GM23338 (cell line): ENCODE data around the gene ZNF546. TPM values are rescaled to one million over a fixed set of nuclear protein-coding genes. Genes with fewer than 3 reads are reported as not detected.

ENCODE experiments used
- ATAC-seq: fragments of 200-7000 bp; cut with Tn5 transposase; 3 replicates; pipeline ENCODE4 v1.9.1; 2020
- DNase-seq: peaks from one replicate; pipeline ENCODE4 v3.0.0-alpha.2; 2015; ENCODE audit warnings: low spot score
- H2AFZ ChIP-seq: fragments of 200-600 bp; sonication (generic); 2 replicates; pipeline ENCODE4 v1.8.0; 2016; ENCODE audit warnings: antibody characterized with exemption, mild to moderate bottlenecking, moderate library complexity
- H3F3A ChIP-seq: fragments of 200-600 bp; sonication (generic); replicated peaks from 2 replicates; pipeline ENCODE4 v1.8.0; 2017; ENCODE audit warnings: antibody characterized with exemption, mixed run types, low read depth
- H3K27ac ChIP-seq: fragments of 200-600 bp; sonication (generic); 2 replicates; pipeline ENCODE4 v1.6.1; 2016; ENCODE audit warnings: low read depth
- H3K27me3 ChIP-seq: fragments of 200-600 bp; sonication (generic); 2 replicates; pipeline ENCODE4 v1.8.0; 2016; ENCODE audit warnings: mild to moderate bottlenecking, mixed run types, moderate library complexity; ENCODE audit not compliant: insufficient read depth
- H3K36me3 ChIP-seq: fragments of 200-600 bp; sonication (generic); 2 replicates; pipeline ENCODE4 v1.8.0; 2016; ENCODE audit warnings: mild to moderate bottlenecking; ENCODE audit not compliant: insufficient read depth
- H3K4me1 ChIP-seq: fragments of 200-600 bp; sonication (generic); 2 replicates; pipeline ENCODE4 v1.8.0; 2016; ENCODE audit warnings: mild to moderate bottlenecking, moderate library complexity; ENCODE audit not compliant: insufficient read depth
- H3K4me2 ChIP-seq: fragments of 200-600 bp; sonication (generic); 2 replicates; pipeline ENCODE4 v1.7.1; 2017; ENCODE audit warnings: mixed run types
- H3K4me3 ChIP-seq: fragments of 200-600 bp; sonication (generic); 2 replicates; pipeline ENCODE4 v1.6.1; 2016; ENCODE audit warnings: mixed run types
- H3K79me2 ChIP-seq: fragments of 200-600 bp; sonication (generic); replicated peaks from 2 replicates; pipeline ENCODE4 v1.8.0; 2017; ENCODE audit warnings: mild to moderate bottlenecking; ENCODE audit not compliant: insufficient read depth
- H3K9me2 ChIP-seq: fragments of 200-600 bp; sonication (generic); 2 replicates; pipeline ENCODE4 v1.8.0; 2017; ENCODE audit not compliant: insufficient read depth
- H4K20me1 ChIP-seq: fragments of 200-600 bp; sonication (generic); replicated peaks from 2 replicates; pipeline ENCODE4 v1.8.0; 2017; ENCODE audit warnings: mild to moderate bottlenecking; ENCODE audit not compliant: insufficient read depth
- H3K27ac Mint-ChIP-seq: 2 replicates; pipeline ENCODE4 v1.8.0; 2020; ENCODE audit warnings: inconsistent platforms, mild to moderate bottlenecking, moderate library complexity, mixed read lengths
- H3K27me3 Mint-ChIP-seq: 3 replicates; pipeline ENCODE4 v1.8.0; 2022; ENCODE audit warnings: low read depth, mild to moderate bottlenecking, moderate library complexity, mixed read lengths, inconsistent platforms; ENCODE audit not compliant: insufficient read depth, poor library complexity
- H3K36me3 Mint-ChIP-seq: 3 replicates; pipeline ENCODE4 v1.8.0; 2021; ENCODE audit warnings: low read depth, mild to moderate bottlenecking, inconsistent platforms, moderate library complexity, mixed read lengths
- H3K4me1 Mint-ChIP-seq: 3 replicates; pipeline ENCODE4 v1.8.0; 2020; ENCODE audit warnings: mild to moderate bottlenecking, inconsistent platforms, mixed read lengths
- H3K4me3 Mint-ChIP-seq: 3 replicates; pipeline ENCODE4 v1.8.0; 2021; ENCODE audit warnings: moderate library complexity, mild to moderate bottlenecking, inconsistent platforms, mixed read lengths
- H3K9me3 Mint-ChIP-seq: 3 replicates; pipeline ENCODE4 v1.8.0; 2020; ENCODE audit warnings: moderate library complexity, mild to moderate bottlenecking, inconsistent platforms, mixed read lengths
- CREB1 ChIP-seq: fragments of 250-450 bp; sonication (Bioruptor Pico); IDR thresholded peaks from 2 replicates; pipeline ENCODE4 v1.5.0; 2020; ENCODE audit warnings: low read depth, mild to moderate bottlenecking, moderate library complexity
- CTCF ChIP-seq, 2 experiments: fragments of 200-600 bp in 1 of 2; sonication (generic) in 1 of 2; conservative IDR thresholded peaks; 2 replicates each; pipeline versions ENCODE4 v1.5.1 to v1.6.1; 2016 to 2017; ENCODE audit warnings: antibody characterized with exemption in 2 of 2, low read depth in 2 of 2, mild to moderate bottlenecking in 2 of 2, moderate library complexity in 1 of 2
- ETS1 ChIP-seq: IDR thresholded peaks from 2 replicates; pipeline ENCODE4 v1.6.1; 2016; ENCODE audit warnings: antibody characterized with exemption
- EZH2 ChIP-seq: fragments of 200-600 bp; sonication (generic); IDR thresholded peaks from one replicate; pipeline ENCODE4 v1.8.0; 2017; ENCODE audit warnings: antibody characterized with exemption, mild to moderate bottlenecking, low read depth; ENCODE audit not compliant: unreplicated experiment
- EZH2phosphoT487 ChIP-seq: fragments of 200-600 bp; sonication (generic); IDR thresholded peaks from one replicate; pipeline ENCODE4 v1.8.1; 2018; ENCODE audit warnings: antibody characterized with exemption; ENCODE audit not compliant: unreplicated experiment
- JUNB ChIP-seq: IDR thresholded peaks from one replicate; pipeline ENCODE4 v1.6.1; 2016; ENCODE audit warnings: antibody characterized with exemption; ENCODE audit not compliant: unreplicated experiment
- NANOG ChIP-seq: IDR thresholded peaks from 2 replicates; pipeline ENCODE4 v1.6.1; 2016; ENCODE audit warnings: antibody characterized with exemption, borderline replicate concordance
- POLR2AphosphoS5 ChIP-seq: IDR thresholded peaks from 2 replicates; pipeline ENCODE4 v1.6.1; 2016; ENCODE audit warnings: antibody characterized with exemption, low read depth
- REST ChIP-seq: IDR thresholded peaks from one replicate; pipeline ENCODE4 v1.6.1; 2018; ENCODE audit warnings: antibody characterized with exemption; ENCODE audit not compliant: unreplicated experiment
- STAT1 ChIP-seq: IDR thresholded peaks from one replicate; pipeline ENCODE4 v1.6.1; 2016; ENCODE audit warnings: antibody characterized with exemption; ENCODE audit not compliant: unreplicated experiment
- ZNF114 ChIP-seq: fragments of 250-450 bp; sonication (Bioruptor Pico); IDR thresholded peaks from 2 replicates; pipeline ENCODE4 v1.5.0; 2020; ENCODE audit warnings: mild to moderate bottlenecking, moderate library complexity
- ZNF331 ChIP-seq: fragments of 250-450 bp; sonication (Bioruptor Pico); IDR thresholded peaks from 2 replicates; pipeline ENCODE4 v1.5.0; 2020; ENCODE audit warnings: low read depth, mild to moderate bottlenecking, moderate library complexity
- ZNF462 ChIP-seq: fragments of 250-450 bp; sonication (Bioruptor Pico); IDR thresholded peaks from 2 replicates; pipeline ENCODE4 v1.5.0; 2020; ENCODE audit warnings: mild to moderate bottlenecking, moderate library complexity
- polyA plus RNA-seq: library from polyadenylated mRNA; unstranded; fragments of >200 nt; fragmentation: Nextera tagmentation; extraction: Ambion mirVana; gene quantifications from 2 replicates; pipeline ENCODE4 v1.2.1, GENCODE V29; 2016
- total RNA-seq: library from RNA; depleted of rRNA; stranded (reverse); fragments of >200 nt; shearing (Covaris generic); gene quantifications from 2 replicates; pipeline ENCODE4 v1.2.3, GENCODE V29; 2014

Gene ZNF546
- total and polyA plus RNA-seq, 2 experiments from 2014 or later = 0.38 to 0.95 TPM

- Histone ChIP-seq H3K4me2 (no peak overlapping the region), H3K4me3 (no peak overlapping the region), H3K79me2 (no peaks in the 10 kb centered on the region), H3K27me3 (no peaks in the 10 kb centered on the region), H2AFZ (no peak overlapping the region), H3K36me3 (no peaks in the 10 kb centered on the region), H3F3A (no peaks in the 10 kb centered on the region), H3K27ac (no peak overlapping the region), H3K4me1 (no peaks in the 10 kb centered on the region), H3K9me2 (no peaks in the 10 kb centered on the region), H4K20me1 (no peaks in the 10 kb centered on the region)
- no peak for ATAC-seq
- Mint-ChIP-seq H3K4me3 (no peak overlapping the region), H3K9me3 (no peaks in the 10 kb centered on the region; the same call in 1 of the 3 replicates), H3K27me3 (peaks cover 7% of the 10 kb centered on the region), H3K27ac (no peak overlapping the region), H3K36me3 (no peaks in the 10 kb centered on the region), H3K4me1 (no peaks in the 10 kb centered on the region)
- no peak for DNase-seq
- TF ChIP-seq CTCF (conservative IDR thresholded peaks at IDR 0.05; ENCODE audit: low read depth in 2 of 2) (no peak), REST (no peak), CREB1 (CRISPR knock-in tag) (no peak), POLR2AphosphoS5 (no peak), JUNB (no peak), ZNF114 (no peak), ZNF331 (CRISPR knock-in tag) (no peak), EZH2 (no peak), STAT1 (no peak), EZH2phosphoT487 (no peak), ZNF462 (no peak), ETS1 (no peak), NANOG (no peak)
These were observed 45.2 kb upstream of the ZNF546 start for GRCh38 chr19:39951686-39952085.
